Psoas muscle (tissue), 8 donors: ENCODE results near the gene GIPC2. TPM values are rescaled to one million over a fixed set of nuclear protein-coding genes. Genes with fewer than 3 reads are reported as not detected.

Experiments
- ATAC-seq, 4 donors: fragments of 200-7000 bp; cut with Tn5 transposase; one replicate each; pipeline ENCODE4 v1.9.1; 2020; ENCODE audit warnings: moderate library complexity in 3 of 4, mild to moderate bottlenecking in 2 of 4
- DNase-seq, 2 donors: peaks; one replicate each; pipeline ENCODE4 v3.0.0-alpha.2; 2020
- H3K27ac ChIP-seq: fragments of 200-600 bp; one replicate; pipeline ENCODE4 v1.8.0; 2022
- H3K27me3 ChIP-seq, 3 donors: fragments of 200-600 bp in 1 of 3; one replicate each; pipeline versions ENCODE4 v1.6.1 to v1.8.0; 2013 to 2022; ENCODE audit warnings: low read length in 2 of 3, mild to moderate bottlenecking in 2 of 3, moderate library complexity in 1 of 3; ENCODE audit not compliant: insufficient read depth in 3 of 3
- H3K36me3 ChIP-seq, 2 donors: fragments of 200-600 bp in 1 of 2; one replicate each; pipeline versions ENCODE4 v1.6.1 to v1.8.0; 2013 to 2022; ENCODE audit warnings: low read depth in 1 of 2, mild to moderate bottlenecking in 1 of 2, moderate library complexity in 1 of 2; ENCODE audit not compliant: insufficient read depth in 1 of 2
- H3K4me1 ChIP-seq: fragments of 200-600 bp; one replicate; pipeline ENCODE4 v1.8.0; 2022
- H3K4me3 ChIP-seq: fragments of 200-600 bp; one replicate; pipeline ENCODE4 v1.8.0; 2022; ENCODE audit warnings: mild to moderate bottlenecking
- H3K9me3 ChIP-seq: fragments of 200-600 bp; one replicate; pipeline ENCODE4 v1.8.0; 2022
- CTCF ChIP-seq: fragments of 200-600 bp; IDR thresholded peaks from one replicate; pipeline ENCODE4 v1.8.0; 2022; ENCODE audit warnings: antibody characterized with exemption
- WGBS, 3 donors: extraction: QIAGEN DNeasy Blood & Tissue Kit; methylation state at CpG; one replicate each; pipeline versions ENCODE4 v1.1.6 to v1.1.7; 2013; 5-methylcytosine and 5-hydroxymethylcytosine counted together
- intact Hi-C, 2 donors: fragments of 100-400 bp; cut with DNase I; formaldehyde crosslinking; loops; one replicate each; pipeline versions ENCODE4 v1.11.0 to v1.14.2; 2022
- polyA plus RNA-seq, 3 donors: library from polyadenylated mRNA; stranded (reverse); fragments of 200-250 nt; gene quantifications; one replicate each; pipeline ENCODE4 v1.2.3, GENCODE V29; 2013
- total RNA-seq, 4 donors: library from RNA; stranded (reverse); fragmentation: NEBNext Ultra II Directional in 2 of 4; extraction: Animal tissue kit (Norgen Biotek cat#: 25700) in 2 of 4; gene quantifications; one replicate each; pipeline versions ENCODE4 v1.2.1 to v1.2.4, GENCODE V29; 2021 to 2023
- donor health status: healthy with polysubstance abuse.
- donor health status: DM: no; HTN: no; CAD: no; lungs with moderate emphysema.
- donor health status: Bipolar disorder and iron deficiency.
- donor health status: healthy.
- donor health status: DM: yes; HTN: yes; CAD: no.
- donor health status: DM: no; HTN: no; CAD: no.
- donor health status: DM: no; HTN: no; CAD: no.
- donor health status: DM: yes; HTN: yes; CAD: no.

Gene GIPC2
- total and polyA plus RNA-seq, 7 donors: 0.68 to 1.6 (median 1.2) TPM

GRCh38 chr1:78146205-78146771 lies 100.5 kb downstream of the GIPC2 start:
- Histone ChIP-seq H3K27ac (no peak overlapping the region), H3K27me3 (no peaks in the 10 kb centered on the region), H3K36me3 (no peaks in the 10 kb centered on the region), H3K4me1 (no peaks in the 10 kb centered on the region), H3K9me3 (no peaks in the 10 kb centered on the region), H3K4me3 (no peak overlapping the region)
- 60 to 92% (median 64%) methylated on average over 2 of the region's 2 CpGs for WGBS, 3 donors
- ATAC-seq (no peak), DNase-seq (no peak)
- intact Hi-C loops: loop anchor here (5.0 to 10.0 kb wide), 2 partner anchors 469 to 531 kb away; no protein-coding TSS in a partner anchor
- TF ChIP-seq CTCF: no peak

GRCh38 chr1:78147031-78147430 lies 101.3 kb downstream of the GIPC2 start:
- ATAC-seq: no peak
- TF ChIP-seq CTCF: no peak
- intact Hi-C loops: loop anchor here (5.0 to 10.0 kb wide), 2 partner anchors 468 to 530 kb away; no protein-coding TSS in a partner anchor
- H3K27ac ChIP-seq: no peak overlapping the region
- no peaks in the 10 kb centered on the region for H3K27me3 ChIP-seq
- no peaks in the 10 kb centered on the region for H3K9me3 ChIP-seq
- no peak overlapping the region for H3K4me3 ChIP-seq
- DNase-seq: no peak
- no peaks in the 10 kb centered on the region for H3K36me3 ChIP-seq
- H3K4me1 ChIP-seq: no peaks in the 10 kb centered on the region
- WGBS, 3 donors: 83 to 91% (median 87%) methylated on average over 5 of the region's 5 CpGs

DNA sequence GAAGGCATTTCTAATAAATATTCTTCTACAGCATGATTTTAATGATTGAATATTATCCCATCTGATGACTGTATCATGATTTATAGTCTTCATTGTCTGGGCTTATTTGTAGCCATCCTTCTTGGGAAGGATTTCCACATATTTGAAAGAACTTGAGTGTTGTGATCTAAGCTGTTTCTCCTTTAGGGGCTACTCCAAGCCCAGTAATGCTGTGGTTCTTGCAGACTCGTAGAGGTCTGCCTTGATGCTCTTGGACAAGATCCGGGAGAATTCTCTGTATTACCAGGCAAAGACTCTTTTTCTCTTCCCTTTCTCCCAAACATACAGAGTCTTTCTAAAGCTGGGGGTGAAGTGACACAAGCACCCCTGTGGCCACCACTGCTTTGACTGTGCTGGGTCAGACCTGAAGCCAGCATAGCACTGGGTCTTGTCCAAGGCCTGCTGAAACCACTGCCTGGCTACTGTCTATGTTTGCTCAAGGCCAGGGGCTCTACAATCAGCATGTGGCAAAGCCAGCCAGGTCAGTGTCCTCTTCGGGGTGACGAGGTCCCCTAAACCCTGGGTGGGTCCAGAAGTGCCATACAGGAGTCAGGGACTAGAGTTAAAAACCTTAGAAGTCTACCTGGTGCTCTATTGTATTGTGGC lies 107.4 kb downstream of the GIPC2 start:
- H3K4me3 ChIP-seq: no peak overlapping the region
- no peaks in the 10 kb centered on the region for H3K36me3 ChIP-seq
- no peak for DNase-seq
- ATAC-seq: no peak
- 64 to 74% (median 69%) methylated on average over 4 of the region's 4 CpGs for WGBS, 3 donors
- intact Hi-C loops: no loop called here
- no peaks in the 10 kb centered on the region for H3K4me1 ChIP-seq
- H3K27me3 ChIP-seq: no peaks in the 10 kb centered on the region
- H3K27ac ChIP-seq: no peak overlapping the region
- H3K9me3 ChIP-seq: no peaks in the 10 kb centered on the region
- no peak for TF ChIP-seq CTCF

GRCh38 chr1:78155121-78155520 lies 109.4 kb downstream of the GIPC2 start:
- Histone ChIP-seq H3K4me1 (no peaks in the 10 kb centered on the region), H3K9me3 (no peaks in the 10 kb centered on the region), H3K4me3 (no peak overlapping the region), H3K27ac (no peak overlapping the region), H3K36me3 (no peaks in the 10 kb centered on the region), H3K27me3 (no peaks in the 10 kb centered on the region)
- WGBS, 3 donors: 68 to 74% (median 72%) methylated on average over 4 of the region's 4 CpGs
- no peak for TF ChIP-seq CTCF
- DNase-seq (no peak), ATAC-seq (no peak)
- intact Hi-C loops: no loop called here
